ENCODE measurements around the gene CMSS1.
A peak's percentile ranks its signal among the peaks of the same experiment; 100 is the strongest.
"Not testable (repeated sequence)": the region's sequence is repeated elsewhere in the genome, so short reads cannot be mapped to it uniquely, and the experiment has no call there.

Gene CMSS1

DNA sequence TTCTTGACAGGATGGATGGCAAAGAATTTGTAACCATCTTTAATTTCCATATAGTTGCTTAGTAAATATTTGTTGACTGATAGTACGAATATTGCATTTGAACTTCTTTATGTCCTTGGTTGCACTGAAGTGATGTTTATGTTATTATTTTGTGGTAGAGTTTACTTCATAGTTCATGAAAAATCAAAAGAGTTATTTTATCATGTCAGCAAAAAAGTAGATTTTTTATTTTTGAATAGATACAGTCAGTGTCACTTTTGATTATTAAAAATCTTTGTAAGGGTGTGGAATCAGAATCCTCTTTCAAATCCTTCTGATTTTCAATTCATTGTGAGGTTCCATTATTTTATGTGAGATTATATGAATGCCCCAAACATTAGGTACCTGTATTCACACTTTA lies 261.7 kb downstream of the CMSS1 start:
- Mint-ChIP-seq H3K27ac (no peak overlapping the region), H3K27me3 (no peaks in the 10 kb centered on the region), H3K4me1 (ENCODE audit: low read depth) (peaks cover 19% of the 10 kb centered on the region), H3K9me3 (no peaks in the 10 kb centered on the region), H3K4me3 (no peak overlapping the region), H3K36me3 (ENCODE audit: low read depth) (peaks cover 17% of the 10 kb centered on the region)

DNA sequence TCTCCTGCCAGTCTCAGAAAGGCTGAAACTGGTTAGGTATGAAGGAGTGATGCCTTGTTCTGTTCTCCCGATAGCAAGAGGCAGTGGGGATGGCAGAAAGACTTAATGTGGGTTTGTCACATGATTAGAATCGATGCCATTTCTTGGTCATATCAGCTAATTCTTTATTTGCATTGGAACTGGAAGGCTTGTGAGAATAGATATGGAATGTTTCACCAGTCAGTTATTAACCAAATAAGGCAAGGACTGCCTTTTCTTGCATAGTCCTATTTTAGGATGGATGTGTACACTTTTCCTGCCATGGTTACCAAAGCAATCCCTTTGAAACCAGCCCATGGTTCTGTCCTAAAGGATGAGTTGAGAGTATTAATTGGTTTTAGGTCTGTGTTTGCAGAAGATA lies 262.9 kb downstream of the CMSS1 start:
- H3K36me3 Mint-ChIP-seq (ENCODE audit: low read depth), result peaks cover 17% of the 10 kb centered on the region
- H3K27me3 Mint-ChIP-seq, result no peaks in the 10 kb centered on the region
- peaks cover 12% of the 10 kb centered on the region for H3K4me1 Mint-ChIP-seq (ENCODE audit: low read depth)
- no peaks in the 10 kb centered on the region for H3K9me3 Mint-ChIP-seq
- H3K4me3 Mint-ChIP-seq, result no peak overlapping the region
- H3K27ac Mint-ChIP-seq, result no peak overlapping the region

DNA sequence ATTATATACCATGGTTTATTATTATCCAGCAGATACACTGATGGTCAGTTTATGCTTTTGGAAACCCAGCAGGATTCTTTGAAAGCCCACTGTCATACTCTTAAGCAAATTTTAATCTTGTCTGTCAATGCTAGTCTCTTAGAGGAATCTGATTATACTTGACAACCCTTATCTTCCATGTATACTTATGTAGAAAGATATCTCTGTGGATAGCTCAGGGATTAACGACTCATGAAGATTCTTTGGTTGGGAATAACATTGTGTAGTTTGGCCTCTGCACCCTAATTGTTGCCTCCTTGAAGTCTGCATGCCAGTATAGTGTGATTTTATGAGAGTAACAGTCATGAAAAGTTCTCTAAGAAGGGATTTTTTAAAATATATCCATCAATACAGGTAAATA lies 263.6 kb downstream of the CMSS1 start:
- peaks cover 17% of the 10 kb centered on the region for H3K36me3 Mint-ChIP-seq (ENCODE audit: low read depth)
- no peaks in the 10 kb centered on the region for H3K27me3 Mint-ChIP-seq
- peaks cover 4% of the 10 kb centered on the region for H3K4me1 Mint-ChIP-seq (ENCODE audit: low read depth)
- H3K4me3 Mint-ChIP-seq, result no peak overlapping the region
- no peak overlapping the region for H3K27ac Mint-ChIP-seq
- no peaks in the 10 kb centered on the region for H3K9me3 Mint-ChIP-seq

GRCh38 chr3:100081986-100082692 lies 264.5 kb downstream of the CMSS1 start:
- Mint-ChIP-seq H3K4me3 (no peak overlapping the region), H3K36me3 (ENCODE audit: low read depth) (peaks cover 17% of the 10 kb centered on the region), H3K4me1 (ENCODE audit: low read depth) (peaks cover 7% of the 10 kb centered on the region)

DNA sequence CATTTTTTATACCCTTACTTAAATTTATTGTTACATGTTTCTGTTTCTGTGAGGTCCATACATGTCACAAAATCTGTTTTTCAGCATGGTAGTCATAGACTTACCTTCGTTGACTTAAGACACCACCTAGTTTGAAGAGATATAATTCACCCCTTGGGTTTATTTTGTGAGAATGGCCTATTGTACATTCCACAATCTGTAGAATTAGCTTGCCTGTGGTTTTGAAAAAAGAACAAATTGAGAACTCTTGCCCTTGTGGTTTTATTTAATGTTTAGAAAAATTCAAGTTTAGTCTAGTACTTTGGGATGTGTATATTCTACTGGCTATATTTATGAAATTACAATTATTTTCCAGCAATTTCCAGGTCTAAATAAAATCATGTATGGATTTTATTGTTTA lies 265.1 kb downstream of the CMSS1 start:
- peaks cover 17% of the 10 kb centered on the region for H3K36me3 Mint-ChIP-seq (ENCODE audit: low read depth)
- H3K27ac Mint-ChIP-seq, result no peak overlapping the region
- no peaks in the 10 kb centered on the region for H3K9me3 Mint-ChIP-seq
- H3K4me3 Mint-ChIP-seq, result no peak overlapping the region
- H3K27me3 Mint-ChIP-seq, result no peaks in the 10 kb centered on the region
- peaks cover 11% of the 10 kb centered on the region for H3K4me1 Mint-ChIP-seq (ENCODE audit: low read depth)

More at GRCh38 chr3:100081986-100082692, 264.5 kb downstream of the CMSS1 start:
- Mint-ChIP-seq H3K27me3 (no peaks in the 10 kb centered on the region), H3K27ac (no peak overlapping the region), H3K9me3 (no peaks in the 10 kb centered on the region)

DNA sequence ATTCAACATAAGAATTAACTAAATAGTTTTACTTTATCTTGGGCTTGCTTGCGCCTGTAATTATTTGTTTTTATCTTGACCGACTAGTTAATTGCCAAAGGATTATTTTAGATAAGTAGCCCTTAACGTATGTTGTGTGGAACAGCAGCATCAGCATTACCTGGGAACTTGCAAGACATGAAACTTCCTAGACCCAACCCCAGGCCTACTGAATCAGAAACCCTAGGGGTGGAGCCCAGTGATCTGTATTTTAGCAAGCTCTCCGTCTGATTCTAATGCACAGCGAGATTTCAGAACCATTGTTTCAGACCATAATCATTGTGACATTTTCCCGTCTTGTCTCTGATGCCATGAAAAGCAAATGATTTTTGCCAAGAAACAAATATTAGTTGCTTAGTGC lies 265.5 kb downstream of the CMSS1 start:
- H3K4me3 Mint-ChIP-seq, result no peak overlapping the region
- no peaks in the 10 kb centered on the region for H3K9me3 Mint-ChIP-seq
- H3K4me1 Mint-ChIP-seq (ENCODE audit: low read depth), result peaks cover 11% of the 10 kb centered on the region
- H3K27ac Mint-ChIP-seq, result no peak overlapping the region
- H3K36me3 Mint-ChIP-seq (ENCODE audit: low read depth), result peaks cover 17% of the 10 kb centered on the region
- no peaks in the 10 kb centered on the region for H3K27me3 Mint-ChIP-seq

GRCh38 chr3:100084100-100084806 lies 266.6 kb downstream of the CMSS1 start:
- no peak overlapping the region for H3K4me3 Mint-ChIP-seq
- peaks cover 22% of the 10 kb centered on the region for H3K36me3 Mint-ChIP-seq (ENCODE audit: low read depth)
- no peak overlapping the region for H3K27ac Mint-ChIP-seq

GRCh38 chr3:100086401-100086800 lies 268.7 kb downstream of the CMSS1 start:
- Mint-ChIP-seq H3K27ac (no peak overlapping the region), H3K4me1 (ENCODE audit: low read depth) (peaks cover 26% of the 10 kb centered on the region), H3K36me3 (ENCODE audit: low read depth) (peaks cover 22% of the 10 kb centered on the region), H3K9me3 (no peaks in the 10 kb centered on the region), H3K27me3 (no peaks in the 10 kb centered on the region), H3K4me3 (no peak overlapping the region)

More at GRCh38 chr3:100084100-100084806, 266.6 kb downstream of the CMSS1 start:
- Mint-ChIP-seq H3K27me3 (no peaks in the 10 kb centered on the region), H3K4me1 (ENCODE audit: low read depth) (peaks cover 15% of the 10 kb centered on the region), H3K9me3 (no peaks in the 10 kb centered on the region)

- no peaks in the 10 kb centered on the region for H3K9me3 Mint-ChIP-seq
- peak overlapping the region; percentile 79 for H3K27ac Mint-ChIP-seq
- peaks cover 17% of the 10 kb centered on the region for H3K36me3 Mint-ChIP-seq (ENCODE audit: low read depth)
- H3K27me3 Mint-ChIP-seq, result no peaks in the 10 kb centered on the region
- peak overlapping the region; percentile 41 for H3K4me3 Mint-ChIP-seq
- H3K4me1 Mint-ChIP-seq (ENCODE audit: low read depth), result peaks cover 26% of the 10 kb centered on the region
Measured at GRCh38 chr3:100087198-100087597, 269.5 kb downstream of the CMSS1 start.

- no peaks in the 10 kb centered on the region for H3K27me3 Mint-ChIP-seq
- H3K27ac Mint-ChIP-seq, result no peak overlapping the region
- H3K36me3 Mint-ChIP-seq (ENCODE audit: low read depth), result peaks cover 4% of the 10 kb centered on the region
- no peaks in the 10 kb centered on the region for H3K9me3 Mint-ChIP-seq
- no peak overlapping the region for H3K4me3 Mint-ChIP-seq
- peaks cover 26% of the 10 kb centered on the region for H3K4me1 Mint-ChIP-seq (ENCODE audit: low read depth)
Measured at GRCh38 chr3:100088735-100089368, 271.2 kb downstream of the CMSS1 start.

- H3K27ac Mint-ChIP-seq, result no peak overlapping the region
- H3K4me1 Mint-ChIP-seq (ENCODE audit: low read depth), result peaks cover 26% of the 10 kb centered on the region
- peaks cover 4% of the 10 kb centered on the region for H3K36me3 Mint-ChIP-seq (ENCODE audit: low read depth)
- H3K27me3 Mint-ChIP-seq, result no peaks in the 10 kb centered on the region
- no peaks in the 10 kb centered on the region for H3K9me3 Mint-ChIP-seq
- no peak overlapping the region for H3K4me3 Mint-ChIP-seq
Measured at GRCh38 chr3:100089812-100090668, 272.4 kb downstream of the CMSS1 start.

DNA sequence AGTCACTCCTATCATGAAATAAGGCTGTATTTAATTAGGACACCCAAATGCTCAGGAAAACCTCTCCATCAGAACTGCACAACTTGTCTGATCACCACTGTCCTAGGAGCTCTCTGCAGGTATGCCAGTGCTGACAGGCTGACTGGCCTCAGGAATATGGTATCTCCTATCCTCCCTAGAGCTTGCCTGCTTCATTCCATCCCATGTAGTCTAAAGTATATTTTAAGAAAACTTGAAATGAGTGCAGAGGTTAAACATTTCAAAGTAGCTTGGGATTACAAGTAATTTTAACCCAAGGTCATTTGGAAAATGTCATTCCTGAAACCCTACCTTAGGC lies 273.0 kb downstream of the CMSS1 start:
- H3K4me3 Mint-ChIP-seq, result no peak overlapping the region
- peaks cover 6% of the 10 kb centered on the region for H3K36me3 Mint-ChIP-seq (ENCODE audit: low read depth)
- no peak overlapping the region for H3K27ac Mint-ChIP-seq
- no peaks in the 10 kb centered on the region for H3K27me3 Mint-ChIP-seq
- H3K9me3 Mint-ChIP-seq, result no peaks in the 10 kb centered on the region
- peaks cover 26% of the 10 kb centered on the region for H3K4me1 Mint-ChIP-seq (ENCODE audit: low read depth)

- Mint-ChIP-seq H3K4me1 (ENCODE audit: low read depth) (peaks cover 11% of the 10 kb centered on the region), H3K36me3 (ENCODE audit: low read depth) (peaks cover 8% of the 10 kb centered on the region), H3K4me3 (no peak overlapping the region), H3K27ac (no peak overlapping the region), H3K9me3 (no peaks in the 10 kb centered on the region), H3K27me3 (no peaks in the 10 kb centered on the region)
Measured at GRCh38 chr3:100093831-100094230, 276.2 kb downstream of the CMSS1 start.

DNA sequence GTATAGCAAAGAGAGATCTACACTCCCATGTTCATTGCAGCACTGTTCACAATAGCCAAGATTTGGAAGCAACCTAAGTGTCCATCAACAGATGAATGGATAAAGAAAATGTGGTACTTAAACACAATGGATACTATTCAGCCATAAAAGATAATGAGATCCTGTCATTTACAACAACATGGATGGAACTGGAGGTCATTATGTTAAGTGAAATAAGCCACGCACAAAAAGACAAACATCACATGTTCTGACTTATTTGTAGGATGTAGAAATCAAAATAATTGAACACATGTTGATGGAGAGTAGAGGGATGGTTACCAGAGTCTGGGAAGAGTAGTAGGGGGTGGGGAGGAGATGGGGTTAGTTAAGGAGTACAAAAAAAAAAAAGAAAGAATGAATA lies 278.6 kb downstream of the CMSS1 start:
- not testable (repeated sequence) for H3K9me3 Mint-ChIP-seq; H3K27me3 Mint-ChIP-seq; H3K4me3 Mint-ChIP-seq; H3K4me1 Mint-ChIP-seq (ENCODE audit: low read depth); H3K27ac Mint-ChIP-seq
- H3K36me3 Mint-ChIP-seq (ENCODE audit: low read depth), result peaks cover 11% of the 10 kb centered on the region

DNA sequence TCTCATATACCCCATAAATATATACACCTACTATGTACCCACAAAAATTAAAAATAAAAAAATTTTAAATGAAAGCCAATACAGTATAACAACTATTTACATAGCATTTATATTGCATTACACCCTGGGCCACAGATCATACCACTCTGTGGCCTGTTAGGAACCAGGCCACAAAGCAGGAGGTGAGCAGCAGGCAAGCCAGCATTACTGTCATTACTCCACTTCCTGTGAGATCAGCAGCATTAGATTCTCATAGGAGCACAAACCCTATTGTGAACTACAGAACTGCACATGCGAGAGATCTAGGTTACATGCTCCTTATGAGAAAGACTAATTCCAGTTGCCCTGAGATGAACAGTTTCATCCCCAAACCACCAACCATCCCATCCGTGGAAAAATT lies 279.2 kb downstream of the CMSS1 start:
- peaks cover 13% of the 10 kb centered on the region for H3K36me3 Mint-ChIP-seq (ENCODE audit: low read depth)
- H3K27ac Mint-ChIP-seq, result no peak overlapping the region
- no peaks in the 10 kb centered on the region for H3K27me3 Mint-ChIP-seq
- no peak overlapping the region for H3K4me3 Mint-ChIP-seq
- H3K9me3 Mint-ChIP-seq, result peaks cover 4% of the 10 kb centered on the region
- no peaks in the 10 kb centered on the region for H3K4me1 Mint-ChIP-seq (ENCODE audit: low read depth)
